DLD1 (cell line): ENCODE results near the gene BRINP1.

Source experiments
- in situ Hi-C: cut with HindIII; loops from 2 replicates; pipeline ENCODE4 v1.10.0; 2017; ENCODE audit warnings: low sequenced_read_pairs

The BRINP1 gene

GRCh38 chr9:119282476-119283077 lies 86.7 kb downstream of the BRINP1 start:
- in situ Hi-C loops = no loop called here

- in situ Hi-C loops = no loop called here
Measured at GRCh38 chr9:119280740-119281485, 88.3 kb downstream of the BRINP1 start.

- in situ Hi-C loops = no loop called here
Measured at GRCh38 chr9:119278171-119278570, 91.1 kb downstream of the BRINP1 start.

- in situ Hi-C loops = no loop called here
Measured at GRCh38 chr9:119273984-119274665, 95.1 kb downstream of the BRINP1 start.

- in situ Hi-C loops = no loop called here
Measured at GRCh38 chr9:119273325-119273904, 95.8 kb downstream of the BRINP1 start.

GRCh38 chr9:119272500-119273211 lies 96.6 kb downstream of the BRINP1 start:
- in situ Hi-C loops = no loop called here

- in situ Hi-C loops = no loop called here
Measured at GRCh38 chr9:119268985-119269384, 100.2 kb downstream of the BRINP1 start.

GRCh38 chr9:119264165-119264564 lies 105.1 kb downstream of the BRINP1 start:
- in situ Hi-C loops = no loop called here

- in situ Hi-C loops = no loop called here
Measured at GRCh38 chr9:119257592-119257991, 111.6 kb downstream of the BRINP1 start.

GRCh38 chr9:119255116-119255515 lies 114.1 kb downstream of the BRINP1 start:
- in situ Hi-C loops = no loop called here

GRCh38 chr9:119252671-119253299 lies 116.5 kb downstream of the BRINP1 start:
- in situ Hi-C loops = no loop called here

- in situ Hi-C loops = no loop called here
Measured at GRCh38 chr9:119251936-119252335, 117.3 kb downstream of the BRINP1 start.

GRCh38 chr9:119250730-119251129 lies 118.5 kb downstream of the BRINP1 start:
- in situ Hi-C loops = no loop called here

GRCh38 chr9:119240546-119240945 lies 128.7 kb downstream of the BRINP1 start:
- in situ Hi-C loops = no loop called here

- in situ Hi-C loops = no loop called here
Measured at GRCh38 chr9:119234636-119235035, 134.6 kb downstream of the BRINP1 start.

GRCh38 chr9:119227422-119227821 lies 141.8 kb downstream of the BRINP1 start:
- in situ Hi-C loops = no loop called here

GRCh38 chr9:119224431-119224830 lies 144.8 kb downstream of the BRINP1 start:
- in situ Hi-C loops = no loop called here

- in situ Hi-C loops = no loop called here
Measured at GRCh38 chr9:119221276-119221675, 148.0 kb downstream of the BRINP1 start.

- in situ Hi-C loops = no loop called here
Measured at GRCh38 chr9:119218293-119218692, 150.9 kb downstream of the BRINP1 start.

GRCh38 chr9:119216651-119217331 lies 152.4 kb downstream of the BRINP1 start:
- in situ Hi-C loops = no loop called here
